Fibroblast of villous mesenchyme (primary cell): ENCODE data around the gene AFF3. TPM values are rescaled to one million over a fixed set of nuclear protein-coding genes. Genes with fewer than 3 reads are reported as not detected.
"Not testable (repeated sequence)": the region's sequence is repeated elsewhere in the genome, so short reads cannot be mapped to it uniquely, and the experiment has no call there.

Source experiments
- DNase-seq: peaks from one replicate; pipeline ENCODE4 v3.0.0-alpha.2; 2010; ENCODE audit warnings: low read depth
- H3K4me3 ChIP-seq: 2 replicates; pipeline ENCODE4 v1.5.1; 2011; ENCODE audit warnings: low read depth, mild to moderate bottlenecking, low read length
- CTCF ChIP-seq: IDR thresholded peaks from 2 replicates; pipeline ENCODE4 v1.5.1; 2012; ENCODE audit warnings: low read depth, mild to moderate bottlenecking, low read length; ENCODE audit not compliant: insufficient read depth
- total RNA-seq: library from RNA; depleted of rRNA; stranded (reverse); fragments of >200 nt; gene quantifications from 2 replicates; pipeline ENCODE4 v1.2.3, GENCODE V29; 2012

Gene AFF3
- total RNA-seq, 1 donor: 19.4 TPM

- H3K4me3 ChIP-seq: not testable (repeated sequence)
Measured at GRCh38 chr2:100102466-100103180, 39.8 kb downstream of the AFF3 start.

GRCh38 chr2:100098855-100099254, 43.5 kb downstream of the AFF3 start:
- not testable (repeated sequence) for DNase-seq, H3K4me3 ChIP-seq

More at GRCh38 chr2:100102466-100103180, 39.8 kb downstream of the AFF3 start:
- DNase-seq: not testable (repeated sequence)

- DNase-seq, H3K4me3 ChIP-seq: not testable (repeated sequence)
Measured at GRCh38 chr2:100097611-100098294, 44.6 kb downstream of the AFF3 start.

- not testable (repeated sequence) for H3K4me3 ChIP-seq
Measured at GRCh38 chr2:100095845-100096244, 46.5 kb downstream of the AFF3 start.

GRCh38 chr2:100091807-100092206, 50.6 kb downstream of the AFF3 start:
- H3K4me3 ChIP-seq, DNase-seq: not testable (repeated sequence)

More at GRCh38 chr2:100095845-100096244, 46.5 kb downstream of the AFF3 start:
- not testable (repeated sequence) for DNase-seq

GRCh38 chr2:100085744-100086143, 56.6 kb downstream of the AFF3 start:
- not testable (repeated sequence) for H3K4me3 ChIP-seq, DNase-seq

GRCh38 chr2:100083421-100084216, 58.8 kb downstream of the AFF3 start:
- not testable (repeated sequence) for H3K4me3 ChIP-seq, DNase-seq

GRCh38 chr2:100082302-100082978, 60.0 kb downstream of the AFF3 start:
- not testable (repeated sequence) for H3K4me3 ChIP-seq, DNase-seq

- no peak for TF ChIP-seq CTCF
- no peak for DNase-seq
- no peak overlapping the region for H3K4me3 ChIP-seq
Measured at GRCh38 chr2:100077935-100078334, 64.5 kb downstream of the AFF3 start.

- H3K4me3 ChIP-seq: no peak overlapping the region
- no peak for TF ChIP-seq CTCF
- no peak for DNase-seq
Measured at GRCh38 chr2:100077456-100077855, 64.9 kb downstream of the AFF3 start.

GRCh38 chr2:100075532-100075931, 66.9 kb downstream of the AFF3 start:
- TF ChIP-seq CTCF: no peak
- DNase-seq: no peak
- no peak overlapping the region for H3K4me3 ChIP-seq
